Hematopoietic multipotent progenitor cell treated with erythropoietin and hydrocortisone succinate and interleukin-3 and kit ligand, for 6 days (in vitro differentiated cells): ENCODE data around the gene KLF8.

ENCODE experiments used
- DNase-seq: peaks from one replicate; pipeline ENCODE4 v3.0.0-alpha.2; 2015

The KLF8 gene

GRCh38 chrX:56310581-56310980, 78.4 kb downstream of the KLF8 start:
- no peak for DNase-seq

GRCh38 chrX:56313308-56313707, 81.2 kb downstream of the KLF8 start:
- no peak for DNase-seq

- DNase-seq, result no peak
These were observed 82.2 kb downstream of the KLF8 start for GRCh38 chrX:56314334-56314733.

GRCh38 chrX:56318076-56318475, 85.9 kb downstream of the KLF8 start:
- no peak for DNase-seq

GRCh38 chrX:56319165-56319564, 87.0 kb downstream of the KLF8 start:
- no peak for DNase-seq
